ENCODE results near the gene SUGP2. TPM values are rescaled to one million over a fixed set of nuclear protein-coding genes. Genes with fewer than 3 reads are reported as not detected.

Gene SUGP2
- total RNA-seq, 1 experiment from 2014 or later = 112 TPM

DNA sequence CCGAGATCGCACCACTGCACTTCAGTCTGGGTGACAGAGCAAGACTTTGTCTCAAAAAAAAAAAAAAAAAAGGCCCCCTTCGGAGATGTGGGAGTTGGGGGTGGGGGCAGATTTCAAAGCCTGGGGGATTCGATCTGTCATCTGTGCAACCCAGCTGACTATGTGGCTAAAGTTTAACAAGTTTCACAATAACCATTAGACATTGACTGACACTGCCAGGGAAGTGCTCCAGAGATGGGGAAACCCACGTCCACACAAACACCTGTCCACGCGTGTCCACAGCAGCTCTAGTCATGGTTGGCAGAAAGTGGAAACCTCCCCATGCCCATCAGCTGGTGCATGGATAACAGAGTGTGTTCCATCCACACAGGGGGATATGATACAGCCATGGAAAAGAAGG is 54.7 kb downstream of the SUGP2 start:
- DNase-seq (ENCODE audit: low read depth, low spot score) = no peak

DNA sequence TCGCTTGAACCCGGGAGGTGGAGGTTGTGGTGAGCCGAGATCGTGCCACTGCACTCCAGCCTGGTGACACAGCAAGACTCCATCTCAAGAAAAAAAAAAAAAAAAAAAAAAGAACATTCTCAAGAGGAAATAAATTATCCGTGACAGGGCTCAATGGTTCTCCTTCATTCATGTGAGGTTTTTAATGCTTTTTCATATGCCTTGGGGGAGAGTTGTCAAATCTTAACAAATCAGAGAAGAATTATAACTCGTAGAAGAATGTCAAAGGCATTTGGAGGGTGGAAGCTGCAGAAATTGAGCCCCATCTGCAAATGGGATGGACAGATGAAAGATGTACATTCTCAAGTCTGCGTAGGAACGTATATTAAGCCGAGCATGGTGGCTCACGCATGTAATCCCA is 57.4 kb downstream of the SUGP2 start:
- no peaks in the 10 kb centered on the region for H3K27me3 ChIP-seq (ENCODE audit: control insufficient read depth, insufficient read depth, low read length)
- H3K27ac ChIP-seq (ENCODE audit: low read length) = no peak overlapping the region
- TF ChIP-seq, protein P1, sequence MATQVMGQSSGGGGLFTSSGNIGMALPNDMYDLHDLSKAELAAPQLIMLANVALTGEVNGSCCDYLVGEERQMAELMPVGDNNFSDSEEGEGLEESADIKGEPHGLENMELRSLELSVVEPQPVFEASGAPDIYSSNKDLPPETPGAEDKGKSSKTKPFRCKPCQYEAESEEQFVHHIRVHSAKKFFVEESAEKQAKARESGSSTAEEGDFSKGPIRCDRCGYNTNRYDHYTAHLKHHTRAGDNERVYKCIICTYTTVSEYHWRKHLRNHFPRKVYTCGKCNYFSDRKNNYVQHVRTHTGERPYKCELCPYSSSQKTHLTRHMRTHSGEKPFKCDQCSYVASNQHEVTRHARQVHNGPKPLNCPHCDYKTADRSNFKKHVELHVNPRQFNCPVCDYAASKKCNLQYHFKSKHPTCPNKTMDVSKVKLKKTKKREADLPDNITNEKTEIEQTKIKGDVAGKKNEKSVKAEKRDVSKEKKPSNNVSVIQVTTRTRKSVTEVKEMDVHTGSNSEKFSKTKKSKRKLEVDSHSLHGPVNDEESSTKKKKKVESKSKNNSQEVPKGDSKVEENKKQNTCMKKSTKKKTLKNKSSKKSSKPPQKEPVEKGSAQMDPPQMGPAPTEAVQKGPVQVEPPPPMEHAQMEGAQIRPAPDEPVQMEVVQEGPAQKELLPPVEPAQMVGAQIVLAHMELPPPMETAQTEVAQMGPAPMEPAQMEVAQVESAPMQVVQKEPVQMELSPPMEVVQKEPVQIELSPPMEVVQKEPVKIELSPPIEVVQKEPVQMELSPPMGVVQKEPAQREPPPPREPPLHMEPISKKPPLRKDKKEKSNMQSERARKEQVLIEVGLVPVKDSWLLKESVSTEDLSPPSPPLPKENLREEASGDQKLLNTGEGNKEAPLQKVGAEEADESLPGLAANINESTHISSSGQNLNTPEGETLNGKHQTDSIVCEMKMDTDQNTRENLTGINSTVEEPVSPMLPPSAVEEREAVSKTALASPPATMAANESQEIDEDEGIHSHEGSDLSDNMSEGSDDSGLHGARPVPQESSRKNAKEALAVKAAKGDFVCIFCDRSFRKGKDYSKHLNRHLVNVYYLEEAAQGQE (IDR thresholded peaks at IDR 0.05; ENCODE audit: insufficient read depth in 1 of 2, low read depth in 2 of 2, low read length in 1 of 2) = no peak
- TF ChIP-seq POLR2AphosphoS5 (IDR thresholded peaks at IDR 0.05; ENCODE audit: low read depth, low read length) (no peak), SIN3A (IDR thresholded peaks at IDR 0.05; ENCODE audit: borderline replicate concordance, insufficient read depth, low read depth, low read length) (no peak), TCF7L2 (IDR thresholded peaks at IDR 0.05; ENCODE audit: low read depth, low read length) (no peak)
- TF ChIP-seq, protein P2, sequence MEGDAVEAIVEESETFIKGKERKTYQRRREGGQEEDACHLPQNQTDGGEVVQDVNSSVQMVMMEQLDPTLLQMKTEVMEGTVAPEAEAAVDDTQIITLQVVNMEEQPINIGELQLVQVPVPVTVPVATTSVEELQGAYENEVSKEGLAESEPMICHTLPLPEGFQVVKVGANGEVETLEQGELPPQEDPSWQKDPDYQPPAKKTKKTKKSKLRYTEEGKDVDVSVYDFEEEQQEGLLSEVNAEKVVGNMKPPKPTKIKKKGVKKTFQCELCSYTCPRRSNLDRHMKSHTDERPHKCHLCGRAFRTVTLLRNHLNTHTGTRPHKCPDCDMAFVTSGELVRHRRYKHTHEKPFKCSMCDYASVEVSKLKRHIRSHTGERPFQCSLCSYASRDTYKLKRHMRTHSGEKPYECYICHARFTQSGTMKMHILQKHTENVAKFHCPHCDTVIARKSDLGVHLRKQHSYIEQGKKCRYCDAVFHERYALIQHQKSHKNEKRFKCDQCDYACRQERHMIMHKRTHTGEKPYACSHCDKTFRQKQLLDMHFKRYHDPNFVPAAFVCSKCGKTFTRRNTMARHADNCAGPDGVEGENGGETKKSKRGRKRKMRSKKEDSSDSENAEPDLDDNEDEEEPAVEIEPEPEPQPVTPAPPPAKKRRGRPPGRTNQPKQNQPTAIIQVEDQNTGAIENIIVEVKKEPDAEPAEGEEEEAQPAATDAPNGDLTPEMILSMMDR (IDR thresholded peaks at IDR 0.05) = no peak
- H3K4me1 ChIP-seq (ENCODE audit: control insufficient read depth, insufficient read depth, low read length) = peaks cover 9% of the 10 kb centered on the region
- DNase-seq (ENCODE audit: low read depth, low spot score) (no peak), ATAC-seq (no peak)
- H3K4me3 ChIP-seq (ENCODE audit: low read depth in 2 of 2, low read length in 2 of 2) = no peak overlapping the region
- in situ Hi-C loops (cut with HindIII; ENCODE audit: low pct_unique_long_range_greater_than_20kb, low sequenced_read_pairs) = no loop called here
- intact Hi-C loops (cut with micrococcal nuclease; ENCODE audit: unreplicated experiment) = no loop called here
- ChIA-PET CTCF (no interaction called here), POLR2A (interaction anchor here (0.7 kb wide), 2 partner anchors 14 to 57 kb away, joined by 8 to 12 read pairs; partner anchors contain the start of genes COPE and DDX49)
- no peaks in the 10 kb centered on the region for H3K9me3 ChIP-seq (ENCODE audit: control insufficient read depth, insufficient read depth, low read depth, low read length)
- no peaks in the 10 kb centered on the region for H3K36me3 ChIP-seq (ENCODE audit: control insufficient read depth, insufficient read depth, low read length)
- BruUV-seq (replicated peaks) = no TSS peak

More for the DNA sequence above, 54.7 kb downstream of the SUGP2 start:
- Histone ChIP-seq H3K27ac (ENCODE audit: low read length) (no peak overlapping the region), H3K36me3 (ENCODE audit: control insufficient read depth, insufficient read depth, low read length) (no peaks in the 10 kb centered on the region), H3K4me1 (ENCODE audit: control insufficient read depth, insufficient read depth, low read length) (no peaks in the 10 kb centered on the region; the same call in 1 of the 2 replicates), H3K9me3 (ENCODE audit: control insufficient read depth, insufficient read depth, low read depth, low read length) (no peaks in the 10 kb centered on the region), H3K27me3 (ENCODE audit: control insufficient read depth, insufficient read depth, low read length) (no peaks in the 10 kb centered on the region), H3K4me3 (ENCODE audit: low read depth in 2 of 2, low read length in 2 of 2) (no peak overlapping the region)
- TF ChIP-seq, protein P2 (IDR thresholded peaks at IDR 0.05) = no peak
- TF ChIP-seq TCF7L2 (IDR thresholded peaks at IDR 0.05; ENCODE audit: low read depth, low read length) = no peak
- TF ChIP-seq SIN3A (IDR thresholded peaks at IDR 0.05; ENCODE audit: borderline replicate concordance, insufficient read depth, low read depth, low read length) = no peak
- TF ChIP-seq, protein P1 (IDR thresholded peaks at IDR 0.05; ENCODE audit: insufficient read depth in 1 of 2, low read depth in 2 of 2, low read length in 1 of 2) = no peak
- TF ChIP-seq POLR2AphosphoS5 (IDR thresholded peaks at IDR 0.05; ENCODE audit: low read depth, low read length) = no peak
- no TSS peak for BruUV-seq (replicated peaks)
- intact Hi-C loops (cut with micrococcal nuclease; ENCODE audit: unreplicated experiment) = no loop called here
- no peak for ATAC-seq
- ChIA-PET CTCF (no interaction called here), POLR2A (no interaction called here)
- in situ Hi-C loops (cut with HindIII; ENCODE audit: low pct_unique_long_range_greater_than_20kb, low sequenced_read_pairs) = no loop called here
